Prostate gland (tissue), 2 donors: ENCODE results near the gene IL1RAPL2.

Experiments
- POLR2A ChIP-seq: fragments of 450-650 bp; IDR thresholded peaks from one replicate; pipeline ENCODE4 v1.6.1; 2016; ENCODE audit warnings: antibody characterized with exemption, mild to moderate bottlenecking
- TF ChIP-seq, protein P1 (sequence below), 4 experiments: fragments of 200-600 bp in 2 of 4; fragments of 450-650 bp in 2 of 4; sonication (generic) in 2 of 4; IDR thresholded peaks; 1 replicate in 3 of 4; 2 replicates in 1 of 4; pipeline ENCODE4 v1.5.1; 2016 to 2019; ENCODE audit warnings: antibody characterized with exemption in 4 of 4, mild to moderate bottlenecking in 2 of 4, moderate library complexity in 2 of 4

DNA sequence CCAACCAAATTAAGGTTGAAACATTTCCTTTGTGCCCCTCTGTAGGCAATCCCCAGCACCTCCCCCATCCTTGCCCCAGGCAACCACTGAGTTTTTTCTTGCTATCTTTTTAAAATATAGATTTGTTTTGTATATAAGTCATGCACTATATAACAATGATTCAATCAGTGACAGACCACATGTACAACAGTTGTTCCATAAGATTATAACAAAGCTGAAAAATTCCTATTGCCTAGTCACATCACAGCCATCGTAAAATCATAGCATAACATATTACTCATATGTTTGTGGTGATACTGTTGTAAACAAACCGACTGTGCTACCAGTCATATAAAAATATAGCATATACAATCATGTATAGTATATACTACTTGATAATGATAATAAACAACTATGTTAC is 1044.4 kb downstream of the IL1RAPL2 start:
- TF ChIP-seq, protein P1, sequence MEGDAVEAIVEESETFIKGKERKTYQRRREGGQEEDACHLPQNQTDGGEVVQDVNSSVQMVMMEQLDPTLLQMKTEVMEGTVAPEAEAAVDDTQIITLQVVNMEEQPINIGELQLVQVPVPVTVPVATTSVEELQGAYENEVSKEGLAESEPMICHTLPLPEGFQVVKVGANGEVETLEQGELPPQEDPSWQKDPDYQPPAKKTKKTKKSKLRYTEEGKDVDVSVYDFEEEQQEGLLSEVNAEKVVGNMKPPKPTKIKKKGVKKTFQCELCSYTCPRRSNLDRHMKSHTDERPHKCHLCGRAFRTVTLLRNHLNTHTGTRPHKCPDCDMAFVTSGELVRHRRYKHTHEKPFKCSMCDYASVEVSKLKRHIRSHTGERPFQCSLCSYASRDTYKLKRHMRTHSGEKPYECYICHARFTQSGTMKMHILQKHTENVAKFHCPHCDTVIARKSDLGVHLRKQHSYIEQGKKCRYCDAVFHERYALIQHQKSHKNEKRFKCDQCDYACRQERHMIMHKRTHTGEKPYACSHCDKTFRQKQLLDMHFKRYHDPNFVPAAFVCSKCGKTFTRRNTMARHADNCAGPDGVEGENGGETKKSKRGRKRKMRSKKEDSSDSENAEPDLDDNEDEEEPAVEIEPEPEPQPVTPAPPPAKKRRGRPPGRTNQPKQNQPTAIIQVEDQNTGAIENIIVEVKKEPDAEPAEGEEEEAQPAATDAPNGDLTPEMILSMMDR (IDR thresholded peaks at IDR 0.05): no peak
- no peak for TF ChIP-seq POLR2A
